Astrocyte (in vitro differentiated cells and primary cell): ENCODE results near the gene UGDH.

Experiments used
- EZH2 ChIP-seq: IDR thresholded peaks from 2 replicates; pipeline ENCODE4 v1.6.1; 2012; ENCODE audit warnings: mild to moderate bottlenecking, low read length, inconsistent platforms; ENCODE audit not compliant: insufficient read depth
- TF ChIP-seq, protein P1 (sequence below): IDR thresholded peaks from 2 replicates; pipeline ENCODE4 v1.5.1; 2011; ENCODE audit warnings: low read depth, mild to moderate bottlenecking, inconsistent platforms, low read length, moderate library complexity; ENCODE audit not compliant: insufficient read depth

DNA sequence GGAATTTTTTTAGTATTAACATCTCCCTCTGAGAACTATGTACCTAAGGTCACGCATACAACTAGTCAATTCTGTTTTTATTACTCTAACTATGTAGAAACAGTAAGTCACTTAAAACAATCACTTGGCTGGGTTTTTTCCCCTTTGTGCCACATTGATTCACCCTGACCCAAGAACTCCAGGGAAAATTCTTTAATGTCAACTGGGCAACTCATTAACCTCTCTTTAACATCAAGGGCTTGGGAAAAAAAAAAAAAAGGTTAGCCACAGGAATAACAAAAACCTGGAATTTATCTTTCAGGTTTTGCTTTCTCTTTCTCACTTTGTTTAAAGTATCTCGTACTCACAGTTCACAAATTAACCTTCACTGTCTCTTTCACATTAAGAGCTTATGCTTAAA lies 76.6 kb downstream of the UGDH start:
- TF ChIP-seq, protein P1, sequence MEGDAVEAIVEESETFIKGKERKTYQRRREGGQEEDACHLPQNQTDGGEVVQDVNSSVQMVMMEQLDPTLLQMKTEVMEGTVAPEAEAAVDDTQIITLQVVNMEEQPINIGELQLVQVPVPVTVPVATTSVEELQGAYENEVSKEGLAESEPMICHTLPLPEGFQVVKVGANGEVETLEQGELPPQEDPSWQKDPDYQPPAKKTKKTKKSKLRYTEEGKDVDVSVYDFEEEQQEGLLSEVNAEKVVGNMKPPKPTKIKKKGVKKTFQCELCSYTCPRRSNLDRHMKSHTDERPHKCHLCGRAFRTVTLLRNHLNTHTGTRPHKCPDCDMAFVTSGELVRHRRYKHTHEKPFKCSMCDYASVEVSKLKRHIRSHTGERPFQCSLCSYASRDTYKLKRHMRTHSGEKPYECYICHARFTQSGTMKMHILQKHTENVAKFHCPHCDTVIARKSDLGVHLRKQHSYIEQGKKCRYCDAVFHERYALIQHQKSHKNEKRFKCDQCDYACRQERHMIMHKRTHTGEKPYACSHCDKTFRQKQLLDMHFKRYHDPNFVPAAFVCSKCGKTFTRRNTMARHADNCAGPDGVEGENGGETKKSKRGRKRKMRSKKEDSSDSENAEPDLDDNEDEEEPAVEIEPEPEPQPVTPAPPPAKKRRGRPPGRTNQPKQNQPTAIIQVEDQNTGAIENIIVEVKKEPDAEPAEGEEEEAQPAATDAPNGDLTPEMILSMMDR, result no peak
- no peak for TF ChIP-seq EZH2
